Stimulated activated CD4-positive, alpha-beta T cell treated with anti-CD3 and anti-CD28 coated beads, Interleukin-2, amount 100 ng/mL, for 24 hours (primary cell): ENCODE results near the gene CDH23.
A peak's percentile ranks its signal among the peaks of the same experiment; 100 is the strongest.

ENCODE experiments used
- DNase-seq, 2 donors: peaks; one replicate each; pipeline ENCODE4 v3.0.0-alpha.2; 2020

Gene CDH23

GRCh38 chr10:71542478-71542877, 145.8 kb downstream of the CDH23 start:
- no peak for DNase-seq

GRCh38 chr10:71543608-71544170, 147.0 kb downstream of the CDH23 start:
- DNase-seq, result no peak

GRCh38 chr10:71545001-71545400, 148.3 kb downstream of the CDH23 start:
- DNase-seq, result no peak

GRCh38 chr10:71546220-71546619, 149.5 kb downstream of the CDH23 start:
- DNase-seq, result no peak

GRCh38 chr10:71547312-71547711, 150.6 kb downstream of the CDH23 start:
- DNase-seq, result no peak

- DNase-seq, result peak in 1 of 2 donors; percentile 20
These were observed 151.4 kb downstream of the CDH23 start for GRCh38 chr10:71547876-71548846.

- no peak for DNase-seq
These were observed 153.2 kb downstream of the CDH23 start for GRCh38 chr10:71549766-71550533.

GRCh38 chr10:71550628-71551027, 153.9 kb downstream of the CDH23 start:
- no peak for DNase-seq

- no peak for DNase-seq
These were observed 155.2 kb downstream of the CDH23 start for GRCh38 chr10:71551970-71552369.

GRCh38 chr10:71553432-71553831, 156.7 kb downstream of the CDH23 start:
- no peak for DNase-seq

GRCh38 chr10:71554671-71555070, 158.0 kb downstream of the CDH23 start:
- DNase-seq, result no peak

- DNase-seq, result no peak
These were observed 158.5 kb downstream of the CDH23 start for GRCh38 chr10:71555087-71555723.

- DNase-seq, result no peak
These were observed 159.0 kb downstream of the CDH23 start for GRCh38 chr10:71555724-71556119.

- DNase-seq, result no peak
These were observed 162.3 kb downstream of the CDH23 start for GRCh38 chr10:71558991-71559390.

GRCh38 chr10:71561003-71561574, 164.4 kb downstream of the CDH23 start:
- DNase-seq, result no peak

- DNase-seq, result no peak
These were observed 165.5 kb downstream of the CDH23 start for GRCh38 chr10:71562181-71562580.

- no peak for DNase-seq
These were observed 166.2 kb downstream of the CDH23 start for GRCh38 chr10:71562904-71563303.

- DNase-seq, result no peak
These were observed 167.6 kb downstream of the CDH23 start for GRCh38 chr10:71564194-71564820.

GRCh38 chr10:71565284-71566000, 168.7 kb downstream of the CDH23 start:
- no peak for DNase-seq

- DNase-seq, result no peak
These were observed 170.3 kb downstream of the CDH23 start for GRCh38 chr10:71567006-71567405.

- DNase-seq, result no peak
These were observed 172.3 kb downstream of the CDH23 start for GRCh38 chr10:71568896-71569492.
